A549 (cell line): ENCODE results near the gene GMPR2. TPM values are rescaled to one million over a fixed set of nuclear protein-coding genes. Genes with fewer than 3 reads are reported as not detected.

ENCODE experiments used
- ATAC-seq, 2 experiments: fragments of 200-7000 bp in 1 of 2; fragments of >200 bp in 1 of 2; cut with Nextera tagmentation in 1 of 2; cut with Tn5 transposase in 1 of 2; 3 replicates each; pipeline versions ENCODE4 v1.8.0 to v1.9.1; 2018 to 2020; ENCODE audit warnings: mild to moderate bottlenecking in 1 of 2, moderate library complexity in 1 of 2
- CTCF ChIA-PET: fragments of 300-600 bp; sonication (Branson Sonifier 250); formaldehyde crosslinking; extraction: SDS; loops from one replicate; lab custom pipeline; 2021; ENCODE audit warnings: antibody characterized with exemption, inconsistent platforms; lab: Yijun Ruan, JAX
- POLR2A ChIA-PET: fragments of 350-600 bp; formaldehyde crosslinking; extraction: SDS; loops from one replicate; lab custom pipeline; 2021; ENCODE audit warnings: antibody characterized with exemption, inconsistent platforms; lab: Yijun Ruan, JAX
- DNase-seq, 2 experiments: peaks; one replicate each; pipeline versions ENCODE4 v3.0.0 to v3.0.0-alpha.2; 2011 to 2016; ENCODE audit warnings: low read depth in 1 of 2, low spot score in 1 of 2
- FAIRE-seq: peaks from 2 replicates; lab custom pipeline; 2011; peaks lifted over from hg19 to GRCh38; lab: Jason Lieb, UNC
- H3K27ac ChIP-seq, 2 experiments: fragments of >200 bp; sonication (Bioruptor Twin); formaldehyde crosslinking; 3 replicates each; pipeline ENCODE4 v1.5.1; 2016 to 2017
- H3K4me1 ChIP-seq: fragments of >200 bp; sonication (Bioruptor Twin); formaldehyde crosslinking; 3 replicates; pipeline ENCODE4 v1.6.1; 2016
- H3K4me2 ChIP-seq: fragments of >200 bp; sonication (Bioruptor Twin); formaldehyde crosslinking; 3 replicates; pipeline ENCODE4 v1.6.1; 2016
- H3K4me3 ChIP-seq: fragments of >200 bp; sonication (Bioruptor Twin); formaldehyde crosslinking; 3 replicates; pipeline ENCODE4 v1.5.1; 2016
- H3K9me3 ChIP-seq: fragments of >200 bp; sonication (Bioruptor Twin); formaldehyde crosslinking; 3 replicates; pipeline ENCODE4 v1.6.1; 2016
- CEBPB ChIP-seq, 2 experiments: fragments of >200 bp in 1 of 2; sonication (Bioruptor Twin) in 1 of 2; formaldehyde crosslinking in 1 of 2; IDR thresholded peaks; 2 replicates each; pipeline ENCODE4 v1.6.1; 2012 to 2016
- EP300 ChIP-seq, 2 experiments: fragments of >200 bp; sonication (Bioruptor Twin); formaldehyde crosslinking; IDR thresholded peaks; 2 replicates in 1 of 2; 3 replicates in 1 of 2; pipeline ENCODE4 v1.6.1; 2016 to 2017
- FOSL2 ChIP-seq, 2 experiments: fragments of 450-650 bp in 1 of 2; fragments of >200 bp in 1 of 2; sonication (Bioruptor Twin) in 1 of 2; formaldehyde crosslinking; IDR thresholded peaks; 2 replicates each; pipeline versions ENCODE4 v1.5.0 to v1.6.1; 2016 to 2020; ENCODE audit warnings: mild to moderate bottlenecking in 1 of 2, moderate library complexity in 1 of 2
- HOXB5 ChIP-seq: fragments of 250-450 bp; sonication (Bioruptor Pico); IDR thresholded peaks from 2 replicates; pipeline ENCODE4 v1.5.0; 2020; ENCODE audit warnings: mild to moderate bottlenecking, moderate library complexity
- JUN ChIP-seq, 2 experiments: fragments of >200 bp; sonication (Bioruptor Twin); formaldehyde crosslinking; IDR thresholded peaks; 2 replicates in 1 of 2; 3 replicates in 1 of 2; pipeline ENCODE4 v1.6.1; 2016 to 2017
- KDM5A ChIP-seq: fragments of 200-600 bp; sonication (generic); IDR thresholded peaks from 2 replicates; pipeline ENCODE4 v1.6.1; 2016; ENCODE audit warnings: antibody characterized with exemption, mild to moderate bottlenecking
- MAZ ChIP-seq: fragments of 150-350 bp; IDR thresholded peaks from 2 replicates; pipeline ENCODE4 v1.6.1; 2014; ENCODE audit warnings: antibody characterized with exemption, low read depth, low read length, borderline replicate concordance
- MYC ChIP-seq: IDR thresholded peaks from 2 replicates; pipeline ENCODE4 v1.6.1; 2012; ENCODE audit warnings: mild to moderate bottlenecking, inconsistent platforms, low read length, improper control_type of control experiment, borderline replicate concordance
- PHF8 ChIP-seq: fragments of 200-600 bp; sonication (generic); IDR thresholded peaks from 2 replicates; pipeline ENCODE4 v1.6.1; 2016; ENCODE audit warnings: low read depth, mild to moderate bottlenecking, antibody characterized with exemption, moderate library complexity, borderline replicate concordance
- POLR2A ChIP-seq: IDR thresholded peaks from 2 replicates; pipeline ENCODE4 v1.6.1; 2012; ENCODE audit warnings: mild to moderate bottlenecking, low read length
- RAD21 ChIP-seq, 2 experiments: fragments of >200 bp in 1 of 2; sonication (Bioruptor Twin) in 1 of 2; formaldehyde crosslinking in 1 of 2; IDR thresholded peaks in 1 of 2; conservative IDR thresholded peaks in 1 of 2; 2 replicates in 1 of 2; 3 replicates in 1 of 2; pipeline ENCODE4 v1.6.1; 2012 to 2018; ENCODE audit warnings: inconsistent platforms in 1 of 2
- RNF2 ChIP-seq: fragments of 200-600 bp; sonication (generic); IDR thresholded peaks from 2 replicates; pipeline ENCODE4 v1.6.1; 2016; ENCODE audit warnings: low read depth, mild to moderate bottlenecking, antibody characterized with exemption, moderate library complexity, borderline replicate concordance
- TP53 ChIP-seq: fragments of 250-450 bp; sonication (Bioruptor Pico); IDR thresholded peaks from 2 replicates; pipeline ENCODE4 v1.5.0; 2021; ENCODE audit warnings: mild to moderate bottlenecking, moderate library complexity
- WGBS: methylation state at CpG from one replicate; pipeline ENCODE4 v1.1.6; 2017; ENCODE audit errors: missing lambda C conversion rate; 5-methylcytosine and 5-hydroxymethylcytosine counted together
- polyA plus RNA-seq, 4 experiments: library from polyadenylated mRNA; depleted of rRNA in 3 of 4; stranded (reverse); fragments of >200 nt; fragmentation: RNase III in 1 of 4; extraction: RNeasy Plus Mini Kit Qiagen cat#74134 plus additional on column Dnase treatment in 1 of 4; gene quantifications; 2 replicates in 3 of 4; 3 replicates in 1 of 4; pipeline ENCODE4 v1.2.3, GENCODE V29; 2011 to 2017
- TF ChIP-seq, protein P1 (sequence below): IDR thresholded peaks from 2 replicates; pipeline ENCODE4 v1.6.1; 2012; ENCODE audit warnings: low read depth, borderline replicate concordance
- TF ChIP-seq, protein P2 (sequence below): IDR thresholded peaks from 2 replicates; pipeline ENCODE4 v1.6.1; 2012
- TF ChIP-seq, protein P3 (sequence below): fragments of >200 bp; sonication (Bioruptor Twin); formaldehyde crosslinking; IDR thresholded peaks from 3 replicates; pipeline ENCODE4 v1.5.1; 2016
- TF ChIP-seq, protein P4 (sequence below): IDR thresholded peaks from 2 replicates; pipeline ENCODE4 v1.6.1; 2012

Gene GMPR2
- polyA plus RNA-seq, 2 of the 4 experiments (the other 2 are of a cell fraction), result 70.0 to 91.7 TPM

DNA sequence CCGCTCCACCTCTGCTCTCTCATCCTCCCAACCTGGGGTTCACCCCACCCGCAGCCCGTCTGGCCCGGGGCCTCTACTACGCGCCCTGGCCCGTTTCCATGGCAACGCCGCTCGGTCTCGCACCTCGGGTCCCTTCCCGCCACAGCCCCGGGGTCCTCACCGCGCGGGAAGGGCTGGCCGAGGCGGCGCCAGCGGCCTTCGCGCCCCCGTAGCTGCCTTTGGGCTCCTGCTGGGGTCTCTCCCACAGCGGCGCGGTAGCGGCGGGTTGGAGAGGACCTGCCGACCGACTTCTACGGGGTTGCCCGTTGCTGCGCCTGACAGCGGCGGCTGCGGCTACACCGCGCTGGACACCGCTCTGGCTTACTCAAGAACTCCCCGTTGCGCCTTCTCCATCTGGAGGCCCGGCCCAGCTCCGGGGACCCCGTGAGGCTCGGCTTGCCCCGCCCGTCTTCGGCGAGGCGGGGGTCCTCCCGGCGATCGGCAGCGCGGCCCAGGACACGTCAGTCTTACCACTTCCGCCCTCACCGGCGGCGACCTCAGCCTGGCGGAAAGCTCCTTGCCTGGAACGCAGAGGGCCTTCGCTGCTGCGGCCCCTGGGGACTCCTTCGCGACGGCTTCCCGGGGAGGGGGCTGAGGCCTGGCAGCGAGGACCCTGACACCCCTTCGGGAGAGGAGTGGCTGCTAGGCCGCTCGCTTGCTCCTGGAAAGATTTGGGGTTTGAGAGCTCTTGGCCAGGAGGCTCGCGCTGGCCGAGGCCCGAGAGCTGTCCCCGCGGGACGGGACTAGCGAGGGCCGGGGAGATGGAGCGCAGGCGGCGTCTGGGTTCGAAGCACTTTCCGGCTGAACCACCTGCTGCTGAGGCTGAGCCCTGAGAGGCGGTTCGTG lies 37.3 kb upstream of the GMPR2 start, which contains the start of gene TM9SF1:
Gene TM9SF1 (minus strand): TSS at position 256 of the 885 bp plus-strand sequence. CDS start 422 bp downstream, outside the sequence.
- ATAC-seq, result peak; percentile 96
- 3% methylated on average over 37 of the region's 89 CpGs for WGBS
- POLR2A ChIA-PET, result interaction anchor here (0.5 to 1.9 kb wide), 11 partner anchors 10 to 1100 kb away, joined by 3 to 36 read pairs (median 5); partner anchors contain the start of genes CHMP4A, MDP1, RABGGTA and RNF31
- no peaks in the 10 kb centered on the region for H3K9me3 ChIP-seq
- peak within 1 kb of the TSS; percentile 88 to 98 for H3K27ac ChIP-seq
- H3K4me2 ChIP-seq, result peak within 1 kb of the TSS; percentile 77
- peak; percentile 79 to 90 for DNase-seq
- no peak for FAIRE-seq
- peak within 1 kb of the TSS; percentile 62 for H3K4me3 ChIP-seq
- CTCF ChIA-PET, result interaction anchor here (0.6 to 1.9 kb wide), 9 partner anchors 8 to 101 kb away, joined by 3 to 9 read pairs (median 5); partner anchors contain the start of genes IRF9 and MDP1
- TF ChIP-seq TP53 (CRISPR knock-in tag) (0 out of 2 replicates have a peak, but pooled peaks have one; percentile 11), JUN (IDR thresholded peaks at IDR 0.05) (peak; percentile 78 to 94; a peak in 4 of 5 replicates), PHF8 (peak; percentile 62; the same call in 1 of the 2 replicates), MAZ (no peak), RAD21 (conservative IDR thresholded peaks at IDR 0.05 in 1 of 2, IDR thresholded peaks at IDR 0.05 in 1 of 2) (no peak), MYC (peak; percentile 60; the same call in 1 of the 2 replicates), KDM5A (peak; percentile 50; the same call in 1 of the 2 replicates), HOXB5 (CRISPR knock-in tag) (peak; percentile 17; the same call in 1 of the 2 replicates), EP300 (IDR thresholded peaks at IDR 0.05) (no peak), POLR2A (peak; percentile 78), FOSL2 (IDR thresholded peaks at IDR 0.05) (no peak), FOSL2 (CRISPR knock-in tag; IDR thresholded peaks at IDR 0.05) (peak; percentile 42; the same call in 1 of the 2 replicates), RNF2 (peak; percentile 76; the same call in 1 of the 2 replicates), CEBPB (IDR thresholded peaks at IDR 0.05) (no peak)
- TF ChIP-seq, protein P1, sequence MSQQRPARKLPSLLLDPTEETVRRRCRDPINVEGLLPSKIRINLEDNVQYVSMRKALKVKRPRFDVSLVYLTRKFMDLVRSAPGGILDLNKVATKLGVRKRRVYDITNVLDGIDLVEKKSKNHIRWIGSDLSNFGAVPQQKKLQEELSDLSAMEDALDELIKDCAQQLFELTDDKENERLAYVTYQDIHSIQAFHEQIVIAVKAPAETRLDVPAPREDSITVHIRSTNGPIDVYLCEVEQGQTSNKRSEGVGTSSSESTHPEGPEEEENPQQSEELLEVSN, result peak; percentile 100
- TF ChIP-seq, protein P2, sequence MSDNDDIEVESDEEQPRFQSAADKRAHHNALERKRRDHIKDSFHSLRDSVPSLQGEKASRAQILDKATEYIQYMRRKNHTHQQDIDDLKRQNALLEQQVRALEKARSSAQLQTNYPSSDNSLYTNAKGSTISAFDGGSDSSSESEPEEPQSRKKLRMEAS, result peak; percentile 96
- TF ChIP-seq, protein P3, sequence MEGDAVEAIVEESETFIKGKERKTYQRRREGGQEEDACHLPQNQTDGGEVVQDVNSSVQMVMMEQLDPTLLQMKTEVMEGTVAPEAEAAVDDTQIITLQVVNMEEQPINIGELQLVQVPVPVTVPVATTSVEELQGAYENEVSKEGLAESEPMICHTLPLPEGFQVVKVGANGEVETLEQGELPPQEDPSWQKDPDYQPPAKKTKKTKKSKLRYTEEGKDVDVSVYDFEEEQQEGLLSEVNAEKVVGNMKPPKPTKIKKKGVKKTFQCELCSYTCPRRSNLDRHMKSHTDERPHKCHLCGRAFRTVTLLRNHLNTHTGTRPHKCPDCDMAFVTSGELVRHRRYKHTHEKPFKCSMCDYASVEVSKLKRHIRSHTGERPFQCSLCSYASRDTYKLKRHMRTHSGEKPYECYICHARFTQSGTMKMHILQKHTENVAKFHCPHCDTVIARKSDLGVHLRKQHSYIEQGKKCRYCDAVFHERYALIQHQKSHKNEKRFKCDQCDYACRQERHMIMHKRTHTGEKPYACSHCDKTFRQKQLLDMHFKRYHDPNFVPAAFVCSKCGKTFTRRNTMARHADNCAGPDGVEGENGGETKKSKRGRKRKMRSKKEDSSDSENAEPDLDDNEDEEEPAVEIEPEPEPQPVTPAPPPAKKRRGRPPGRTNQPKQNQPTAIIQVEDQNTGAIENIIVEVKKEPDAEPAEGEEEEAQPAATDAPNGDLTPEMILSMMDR, result no peak
- TF ChIP-seq, protein P4, sequence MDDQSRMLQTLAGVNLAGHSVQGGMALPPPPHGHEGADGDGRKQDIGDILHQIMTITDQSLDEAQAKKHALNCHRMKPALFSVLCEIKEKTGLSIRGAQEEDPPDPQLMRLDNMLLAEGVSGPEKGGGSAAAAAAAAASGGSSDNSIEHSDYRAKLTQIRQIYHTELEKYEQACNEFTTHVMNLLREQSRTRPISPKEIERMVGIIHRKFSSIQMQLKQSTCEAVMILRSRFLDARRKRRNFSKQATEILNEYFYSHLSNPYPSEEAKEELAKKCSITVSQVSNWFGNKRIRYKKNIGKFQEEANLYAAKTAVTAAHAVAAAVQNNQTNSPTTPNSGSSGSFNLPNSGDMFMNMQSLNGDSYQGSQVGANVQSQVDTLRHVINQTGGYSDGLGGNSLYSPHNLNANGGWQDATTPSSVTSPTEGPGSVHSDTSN, result peak; percentile 20; the same call in 1 of the 2 replicates
- H3K4me1 ChIP-seq, result peaks cover 14% of the 10 kb centered on the region; the same call in 2 of the 3 replicates
